Uterus (tissue), 2 donors: ENCODE data around the gene SLC30A7.

ENCODE experiments used
- POLR2A ChIP-seq, 2 donors: fragments of 450-650 bp; IDR thresholded peaks; one replicate each; pipeline ENCODE4 v1.6.1; 2016; ENCODE audit warnings: antibody characterized with exemption in 2 of 2, mild to moderate bottlenecking in 1 of 2, moderate library complexity in 1 of 2
- TF ChIP-seq, protein P1 (sequence below), 4 experiments: fragments of 200-600 bp in 2 of 4; fragments of 450-650 bp in 2 of 4; sonication (generic) in 2 of 4; IDR thresholded peaks; one replicate each; pipeline ENCODE4 v1.5.1; 2016 to 2019; ENCODE audit warnings: antibody characterized with exemption in 4 of 4, mild to moderate bottlenecking in 2 of 4, moderate library complexity in 1 of 4

DNA sequence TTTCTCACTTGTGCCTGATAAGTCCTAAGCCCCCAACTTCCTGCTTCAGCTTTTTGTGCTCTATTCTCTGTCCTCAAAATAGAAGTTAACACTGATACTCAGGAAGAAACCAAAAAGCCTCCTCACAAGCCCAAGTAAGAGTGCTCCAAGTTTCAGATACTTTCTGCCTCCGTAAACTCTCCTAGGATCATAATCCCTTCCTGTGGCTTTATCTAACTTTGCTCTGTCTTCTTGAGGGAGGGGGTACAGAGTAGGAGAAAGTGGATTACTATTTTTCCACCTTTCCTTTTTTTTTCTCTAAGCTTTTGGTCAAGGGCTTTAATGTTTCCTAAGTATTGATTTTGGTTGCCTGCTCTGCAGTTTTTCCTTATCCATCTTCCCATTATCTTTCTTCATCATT is 75.1 kb downstream of the SLC30A7 start:
- TF ChIP-seq, protein P1, sequence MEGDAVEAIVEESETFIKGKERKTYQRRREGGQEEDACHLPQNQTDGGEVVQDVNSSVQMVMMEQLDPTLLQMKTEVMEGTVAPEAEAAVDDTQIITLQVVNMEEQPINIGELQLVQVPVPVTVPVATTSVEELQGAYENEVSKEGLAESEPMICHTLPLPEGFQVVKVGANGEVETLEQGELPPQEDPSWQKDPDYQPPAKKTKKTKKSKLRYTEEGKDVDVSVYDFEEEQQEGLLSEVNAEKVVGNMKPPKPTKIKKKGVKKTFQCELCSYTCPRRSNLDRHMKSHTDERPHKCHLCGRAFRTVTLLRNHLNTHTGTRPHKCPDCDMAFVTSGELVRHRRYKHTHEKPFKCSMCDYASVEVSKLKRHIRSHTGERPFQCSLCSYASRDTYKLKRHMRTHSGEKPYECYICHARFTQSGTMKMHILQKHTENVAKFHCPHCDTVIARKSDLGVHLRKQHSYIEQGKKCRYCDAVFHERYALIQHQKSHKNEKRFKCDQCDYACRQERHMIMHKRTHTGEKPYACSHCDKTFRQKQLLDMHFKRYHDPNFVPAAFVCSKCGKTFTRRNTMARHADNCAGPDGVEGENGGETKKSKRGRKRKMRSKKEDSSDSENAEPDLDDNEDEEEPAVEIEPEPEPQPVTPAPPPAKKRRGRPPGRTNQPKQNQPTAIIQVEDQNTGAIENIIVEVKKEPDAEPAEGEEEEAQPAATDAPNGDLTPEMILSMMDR (IDR thresholded peaks at IDR 0.05) = no peak
- TF ChIP-seq POLR2A (IDR thresholded peaks at IDR 0.05) = no peak
